H1 (cell line): ENCODE results near the gene DDN. TPM values are rescaled to one million over a fixed set of nuclear protein-coding genes. Genes with fewer than 3 reads are reported as not detected.

ENCODE experiments used
- RAD21 ChIP-seq, 2 experiments: IDR thresholded peaks in 1 of 2; conservative IDR thresholded peaks in 1 of 2; 2 replicates each; pipeline ENCODE4 v1.6.1; 2011; ENCODE audit warnings: low read depth in 2 of 2, low read length in 2 of 2, improper control_type of control experiment in 1 of 2, inconsistent platforms in 1 of 2, mild to moderate bottlenecking in 1 of 2, moderate library complexity in 1 of 2
- RBBP5 ChIP-seq: IDR thresholded peaks from 2 replicates; pipeline ENCODE4 v1.7.1; 2012; ENCODE audit warnings: low read depth, mild to moderate bottlenecking, inconsistent platforms, low read length, moderate library complexity, borderline replicate concordance
- polyA plus RNA-seq, 7 experiments: library from polyadenylated mRNA; depleted of rRNA in 3 of 7; stranded (reverse) in 5 of 7; unstranded in 2 of 7; fragments of >200 nt in 5 of 7; fragments of 200-250 nt in 2 of 7; gene quantifications; 1 replicate in 5 of 7; 2 replicates in 1 of 7; 4 replicates in 1 of 7; pipeline versions ENCODE4 v1.2.1 to v1.2.3, GENCODE V29; 2011 to 2013; ENCODE audit warnings: missing spikeins in 2 of 7, mixed read lengths in 2 of 7
- total RNA-seq: library from RNA; stranded (reverse); fragmentation: NEBNext Ultra II Directional; extraction: Animal tissue kit (Norgen Biotek cat#: 25700); gene quantifications from 2 replicates; pipeline ENCODE4 v1.2.1, GENCODE V29; 2021

Gene DDN
- total and polyA plus RNA-seq, 2 of the 8 experiments (the other 6 are each of a cell fraction or from before 2014, with no cell fraction given): 0.14 to 0.30 TPM

- TF ChIP-seq RBBP5: no peak
- no peak for TF ChIP-seq RAD21 (IDR thresholded peaks at IDR 0.05 in 1 of 2, conservative IDR thresholded peaks at IDR 0.05 in 1 of 2; ENCODE audit: low read depth in 2 of 2, low read length in 2 of 2)
Observed at GRCh38 chr12:48956279-48957140, 42.7 kb downstream of the DDN start (continued).
